ENCODE results near the gene UBE2L6.

DNA sequence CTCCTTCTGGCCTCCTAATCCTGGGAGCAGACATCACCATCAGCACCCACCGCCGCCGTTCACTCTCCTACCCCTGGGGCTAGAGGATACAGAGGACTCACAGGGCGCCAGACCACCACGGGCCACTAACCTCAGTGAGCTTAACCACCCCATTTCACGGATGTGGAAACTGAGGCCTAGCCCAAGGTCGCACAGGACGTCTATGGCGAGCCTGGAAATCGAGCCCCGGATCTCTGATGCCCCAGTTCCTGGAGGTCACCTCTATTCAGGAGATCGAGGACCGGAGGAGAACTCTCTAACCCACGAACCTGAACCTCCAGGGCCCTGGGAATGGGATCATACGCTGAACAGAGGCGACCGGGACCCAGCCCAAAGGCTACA lies 37.3 kb downstream of the UBE2L6 start:
- TF ChIP-seq, protein P1, sequence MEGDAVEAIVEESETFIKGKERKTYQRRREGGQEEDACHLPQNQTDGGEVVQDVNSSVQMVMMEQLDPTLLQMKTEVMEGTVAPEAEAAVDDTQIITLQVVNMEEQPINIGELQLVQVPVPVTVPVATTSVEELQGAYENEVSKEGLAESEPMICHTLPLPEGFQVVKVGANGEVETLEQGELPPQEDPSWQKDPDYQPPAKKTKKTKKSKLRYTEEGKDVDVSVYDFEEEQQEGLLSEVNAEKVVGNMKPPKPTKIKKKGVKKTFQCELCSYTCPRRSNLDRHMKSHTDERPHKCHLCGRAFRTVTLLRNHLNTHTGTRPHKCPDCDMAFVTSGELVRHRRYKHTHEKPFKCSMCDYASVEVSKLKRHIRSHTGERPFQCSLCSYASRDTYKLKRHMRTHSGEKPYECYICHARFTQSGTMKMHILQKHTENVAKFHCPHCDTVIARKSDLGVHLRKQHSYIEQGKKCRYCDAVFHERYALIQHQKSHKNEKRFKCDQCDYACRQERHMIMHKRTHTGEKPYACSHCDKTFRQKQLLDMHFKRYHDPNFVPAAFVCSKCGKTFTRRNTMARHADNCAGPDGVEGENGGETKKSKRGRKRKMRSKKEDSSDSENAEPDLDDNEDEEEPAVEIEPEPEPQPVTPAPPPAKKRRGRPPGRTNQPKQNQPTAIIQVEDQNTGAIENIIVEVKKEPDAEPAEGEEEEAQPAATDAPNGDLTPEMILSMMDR (IDR thresholded peaks at IDR 0.05): no peak
- no peak for TF ChIP-seq POLR2A (IDR thresholded peaks at IDR 0.05)
